Caco-2 (cell line): Measurements from ENCODE around the gene SOX6. TPM values are rescaled to one million over a fixed set of nuclear protein-coding genes. Genes with fewer than 3 reads are reported as not detected.

ENCODE experiments used
- BruUV-seq: library from RNA; stranded (reverse); fragments of 400-500 nt; replicated peaks from 2 replicates; lab custom pipeline; 2021; lab: Mats Ljungman, UMichigan
- CTCF ChIA-PET: fragments of 300-600 bp; sonication (Branson Sonifier 250); formaldehyde crosslinking; loops from one replicate; lab custom pipeline; 2022; ENCODE audit warnings: antibody characterized with exemption; lab: Charles Lee
- POLR2A ChIA-PET: fragments of 300-600 bp; sonication (Branson Sonifier 250); formaldehyde crosslinking; loops from one replicate; lab custom pipeline; 2022; ENCODE audit warnings: antibody characterized with exemption; lab: Charles Lee
- DNase-seq, 2 experiments: peaks; one replicate each; pipeline versions ENCODE4 v3.0.0 to v3.0.0-alpha.2; 2020 to 2022
- H3K27me3 ChIP-seq: replicated peaks from 2 replicates; pipeline ENCODE4 v1.6.0; 2011; ENCODE audit warnings: low read length; ENCODE audit not compliant: control insufficient read depth, insufficient read depth
- H3K36me3 ChIP-seq: 2 replicates; pipeline ENCODE4 v1.5.1; 2011; ENCODE audit warnings: low read length; ENCODE audit not compliant: control insufficient read depth, insufficient read depth
- H3K4me1 ChIP-seq: fragments of 250-450 bp; sonication (Bioruptor Pico); 2 replicates; pipeline ENCODE4 v1.5.1; 2020; ENCODE audit warnings: mild to moderate bottlenecking
- H3K4me3 ChIP-seq: 2 replicates; pipeline ENCODE4 v1.5.1; 2011; ENCODE audit warnings: low read depth, mild to moderate bottlenecking, control low read depth, low read length
- H3K9me3 ChIP-seq: fragments of 250-450 bp; sonication (Bioruptor Pico); 2 replicates; pipeline ENCODE4 v1.5.1; 2020; ENCODE audit warnings: mild to moderate bottlenecking, moderate library complexity
- H3K27ac Mint-ChIP-seq: one replicate; pipeline ENCODE4 v1.8.0; 2022; ENCODE audit warnings: mixed read lengths; ENCODE audit not compliant: unreplicated experiment
- H3K27me3 Mint-ChIP-seq: one replicate; pipeline ENCODE4 v1.8.0; 2022; ENCODE audit warnings: mixed read lengths; ENCODE audit not compliant: insufficient read depth, unreplicated experiment
- H3K36me3 Mint-ChIP-seq: one replicate; pipeline ENCODE4 v1.8.0; 2022; ENCODE audit warnings: mild to moderate bottlenecking, mixed read lengths; ENCODE audit not compliant: insufficient read depth, unreplicated experiment
- H3K4me1 Mint-ChIP-seq: one replicate; pipeline ENCODE4 v1.8.0; 2022; ENCODE audit warnings: low read depth, mixed read lengths; ENCODE audit not compliant: unreplicated experiment
- H3K4me3 Mint-ChIP-seq: one replicate; pipeline ENCODE4 v1.8.0; 2022; ENCODE audit warnings: mild to moderate bottlenecking, moderate library complexity, mixed read lengths; ENCODE audit not compliant: unreplicated experiment
- H3K9me3 Mint-ChIP-seq: one replicate; pipeline ENCODE4 v1.8.0; 2022; ENCODE audit warnings: mixed read lengths; ENCODE audit not compliant: unreplicated experiment
- CTCF ChIP-seq, 2 experiments: fragments of 200-600 bp in 1 of 2; IDR thresholded peaks; 1 replicate in 1 of 2; 2 replicates in 1 of 2; pipeline versions ENCODE4 v1.5.1 to v1.8.0; 2011 to 2022; ENCODE audit warnings: antibody characterized with exemption in 1 of 2, control low read depth in 1 of 2, inconsistent platforms in 1 of 2, low read depth in 1 of 2, low read length in 1 of 2, mild to moderate bottlenecking in 1 of 2, moderate library complexity in 1 of 2; ENCODE audit not compliant: insufficient read depth in 1 of 2, severe bottlenecking in 1 of 2, unreplicated experiment in 1 of 2
- intact Hi-C: fragments of 100-400 bp; cut with micrococcal nuclease; formaldehyde crosslinking; loops from one replicate; pipeline ENCODE4 v1.10.0; 2022; ENCODE audit not compliant: unreplicated experiment
- total RNA-seq: library from RNA; stranded (reverse); gene quantifications from 2 replicates; pipeline ENCODE4 v1.2.3, GENCODE V29; 2022

The SOX6 gene
- total RNA-seq, 1 experiment from 2014 or later: 10.8 TPM

GRCh38 chr11:16289541-16289940 lies 66.8 kb downstream of the SOX6 start:
- CTCF ChIA-PET: no interaction called here
- BruUV-seq: no TSS peak
- Histone ChIP-seq H3K4me1 (peaks cover 18% of the 10 kb centered on the region), H3K9me3 (no peaks in the 10 kb centered on the region), H3K27me3 (no peaks in the 10 kb centered on the region), H3K4me3 (no peak overlapping the region), H3K36me3 (no peaks in the 10 kb centered on the region)
- H3K27ac Mint-ChIP-seq: no peak overlapping the region
- no peak for DNase-seq
- no peaks in the 10 kb centered on the region for H3K9me3 Mint-ChIP-seq
- intact Hi-C loops: no loop called here
- no peak for TF ChIP-seq CTCF (IDR thresholded peaks at IDR 0.05; ENCODE audit: insufficient read depth in 1 of 2, low read depth in 1 of 2, low read length in 1 of 2, severe bottlenecking in 1 of 2, unreplicated experiment in 1 of 2)
- H3K4me1 Mint-ChIP-seq: peaks cover 14% of the 10 kb centered on the region
- no peaks in the 10 kb centered on the region for H3K36me3 Mint-ChIP-seq
- no peaks in the 10 kb centered on the region for H3K27me3 Mint-ChIP-seq
- POLR2A ChIA-PET: no interaction called here
- H3K4me3 Mint-ChIP-seq: no peak overlapping the region

- ChIA-PET POLR2A (no interaction called here), CTCF (no interaction called here)
- no peak for TF ChIP-seq CTCF (IDR thresholded peaks at IDR 0.05; ENCODE audit: insufficient read depth in 1 of 2, low read depth in 1 of 2, low read length in 1 of 2, severe bottlenecking in 1 of 2, unreplicated experiment in 1 of 2)
- Mint-ChIP-seq H3K9me3 (no peaks in the 10 kb centered on the region), H3K27me3 (no peaks in the 10 kb centered on the region), H3K4me3 (no peak overlapping the region), H3K27ac (no peak overlapping the region), H3K4me1 (peaks cover 14% of the 10 kb centered on the region), H3K36me3 (no peaks in the 10 kb centered on the region)
- Histone ChIP-seq H3K4me1 (peaks cover 18% of the 10 kb centered on the region), H3K4me3 (no peak overlapping the region), H3K27me3 (no peaks in the 10 kb centered on the region), H3K9me3 (no peaks in the 10 kb centered on the region), H3K36me3 (no peaks in the 10 kb centered on the region)
- no peak for DNase-seq
- BruUV-seq: no TSS peak
- intact Hi-C loops: no loop called here
These were observed 68.6 kb downstream of the SOX6 start for GRCh38 chr11:16287630-16288280.

GRCh38 chr11:16286095-16286494 lies 70.3 kb downstream of the SOX6 start:
- no peak for TF ChIP-seq CTCF (IDR thresholded peaks at IDR 0.05; ENCODE audit: insufficient read depth in 1 of 2, low read depth in 1 of 2, low read length in 1 of 2, severe bottlenecking in 1 of 2, unreplicated experiment in 1 of 2)
- no TSS peak for BruUV-seq
- Histone ChIP-seq H3K27me3 (no peaks in the 10 kb centered on the region), H3K36me3 (no peaks in the 10 kb centered on the region), H3K9me3 (no peaks in the 10 kb centered on the region), H3K4me1 (peaks cover 12% of the 10 kb centered on the region), H3K4me3 (no peak overlapping the region)
- Mint-ChIP-seq H3K27ac (no peak overlapping the region), H3K9me3 (no peaks in the 10 kb centered on the region), H3K4me3 (no peak overlapping the region), H3K27me3 (no peaks in the 10 kb centered on the region), H3K4me1 (peaks cover 7% of the 10 kb centered on the region), H3K36me3 (no peaks in the 10 kb centered on the region)
- CTCF ChIA-PET: no interaction called here
- no peak for DNase-seq
- POLR2A ChIA-PET: no interaction called here
- intact Hi-C loops: no loop called here
